ENCODE data around the gene SRSF4.

SRSF4 gene

GRCh38 chr1:29213055-29213454 is 31.4 kb upstream of the SRSF4 start:
- Histone ChIP-seq H3K9ac (ENCODE audit: low read length) (no peak overlapping the region), H3K27me3 (ENCODE audit: control insufficient read depth, insufficient read depth, low read length) (no peaks in the 10 kb centered on the region), H3K4me3 (ENCODE audit: low read length) (no peak overlapping the region), H3K4me1 (ENCODE audit: control insufficient read depth, insufficient read depth, low read length) (no peaks in the 10 kb centered on the region), H3K36me3 (ENCODE audit: control insufficient read depth, insufficient read depth, low read length) (peaks cover 3% of the 10 kb centered on the region), H3K27ac (ENCODE audit: low read depth, low read length) (no peak overlapping the region)

- no peak overlapping the region for H3K27ac ChIP-seq (ENCODE audit: low read depth, low read length)
- no peak overlapping the region for H3K4me3 ChIP-seq (ENCODE audit: low read length)
- H3K4me1 ChIP-seq (ENCODE audit: control insufficient read depth, insufficient read depth, low read length), result no peaks in the 10 kb centered on the region
- peaks cover 4% of the 10 kb centered on the region for H3K36me3 ChIP-seq (ENCODE audit: control insufficient read depth, insufficient read depth, low read length)
- no peaks in the 10 kb centered on the region for H3K27me3 ChIP-seq (ENCODE audit: control insufficient read depth, insufficient read depth, low read length)
- H3K9ac ChIP-seq (ENCODE audit: low read length), result no peak overlapping the region
These were observed 29.7 kb upstream of the SRSF4 start for GRCh38 chr1:29211086-29212030.

DNA sequence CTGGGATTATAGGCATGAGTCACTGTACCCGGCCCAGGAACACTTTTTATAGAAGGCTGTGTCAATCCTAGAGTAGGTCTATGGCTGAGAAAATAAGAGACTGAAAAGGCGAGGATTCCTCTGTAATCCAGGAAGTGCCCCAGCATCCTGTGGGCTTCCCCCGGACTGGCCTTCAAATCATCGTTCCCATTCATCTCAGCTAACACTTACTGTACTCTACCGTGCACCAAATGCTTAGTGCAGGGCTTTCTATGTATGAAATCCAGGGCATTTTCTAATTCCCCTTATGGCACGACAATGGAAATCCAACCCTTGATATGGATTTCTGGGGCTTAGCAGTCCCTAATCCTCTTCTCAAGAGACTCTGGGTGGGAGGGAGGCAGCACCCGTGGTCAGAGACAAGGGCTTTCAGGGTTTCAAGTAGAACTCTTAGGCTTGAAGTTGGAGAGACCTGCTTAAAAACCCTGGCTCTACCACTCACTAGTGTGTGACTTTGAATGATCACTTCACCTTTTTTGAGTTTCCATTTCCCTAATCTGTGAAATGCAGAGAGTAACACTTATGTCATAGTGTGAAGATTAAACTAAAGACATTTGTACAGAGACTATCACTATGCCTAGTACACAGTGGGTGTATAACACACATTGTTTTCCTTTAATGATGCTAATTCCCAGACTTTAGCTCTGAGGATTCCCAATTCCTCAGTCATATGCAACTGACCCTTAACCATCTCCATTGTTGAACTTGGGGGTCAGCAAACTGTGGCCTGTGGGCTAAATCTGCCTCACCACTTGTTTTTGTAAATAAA is 28.8 kb upstream of the SRSF4 start:
- H3K4me3 ChIP-seq (ENCODE audit: low read length), result no peak overlapping the region
- H3K4me1 ChIP-seq (ENCODE audit: control insufficient read depth, insufficient read depth, low read length), result no peaks in the 10 kb centered on the region
- no peak overlapping the region for H3K27ac ChIP-seq (ENCODE audit: low read depth, low read length)
- H3K27me3 ChIP-seq (ENCODE audit: control insufficient read depth, insufficient read depth, low read length), result no peaks in the 10 kb centered on the region
- peaks cover 5% of the 10 kb centered on the region for H3K36me3 ChIP-seq (ENCODE audit: control insufficient read depth, insufficient read depth, low read length)
- H3K9ac ChIP-seq (ENCODE audit: low read length), result no peak overlapping the region

- Histone ChIP-seq H3K36me3 (ENCODE audit: control insufficient read depth, insufficient read depth, low read length) (peaks cover 5% of the 10 kb centered on the region), H3K27ac (ENCODE audit: low read depth, low read length) (no peak overlapping the region), H3K4me3 (ENCODE audit: low read length) (no peak overlapping the region), H3K9ac (ENCODE audit: low read length) (no peak overlapping the region), H3K4me1 (ENCODE audit: control insufficient read depth, insufficient read depth, low read length) (no peaks in the 10 kb centered on the region), H3K27me3 (ENCODE audit: control insufficient read depth, insufficient read depth, low read length) (no peaks in the 10 kb centered on the region)
These were observed 27.5 kb upstream of the SRSF4 start for GRCh38 chr1:29209173-29209572.

- Histone ChIP-seq H3K4me1 (ENCODE audit: control insufficient read depth, insufficient read depth, low read length) (no peaks in the 10 kb centered on the region), H3K4me3 (ENCODE audit: low read length) (no peak overlapping the region), H3K9ac (ENCODE audit: low read length) (no peak overlapping the region), H3K27ac (ENCODE audit: low read depth, low read length) (no peak overlapping the region), H3K27me3 (ENCODE audit: control insufficient read depth, insufficient read depth, low read length) (no peaks in the 10 kb centered on the region), H3K36me3 (ENCODE audit: control insufficient read depth, insufficient read depth, low read length) (peaks cover 5% of the 10 kb centered on the region)
These were observed 26.7 kb upstream of the SRSF4 start for GRCh38 chr1:29208442-29208841.

- Histone ChIP-seq H3K9ac (ENCODE audit: low read length) (no peak overlapping the region), H3K27me3 (ENCODE audit: control insufficient read depth, insufficient read depth, low read length) (no peaks in the 10 kb centered on the region), H3K4me3 (ENCODE audit: low read length) (no peak overlapping the region), H3K36me3 (ENCODE audit: control insufficient read depth, insufficient read depth, low read length) (peaks cover 5% of the 10 kb centered on the region), H3K27ac (ENCODE audit: low read depth, low read length) (peak overlapping the region; percentile 92), H3K4me1 (ENCODE audit: control insufficient read depth, insufficient read depth, low read length) (peaks cover 10% of the 10 kb centered on the region)
These were observed 21.1 kb upstream of the SRSF4 start for GRCh38 chr1:29202584-29203340.

GRCh38 chr1:29202053-29202452 is 20.4 kb upstream of the SRSF4 start:
- Histone ChIP-seq H3K4me3 (ENCODE audit: low read length) (no peak overlapping the region), H3K27ac (ENCODE audit: low read depth, low read length) (peak overlapping the region; percentile 92), H3K27me3 (ENCODE audit: control insufficient read depth, insufficient read depth, low read length) (no peaks in the 10 kb centered on the region), H3K4me1 (ENCODE audit: control insufficient read depth, insufficient read depth, low read length) (peaks cover 16% of the 10 kb centered on the region), H3K36me3 (ENCODE audit: control insufficient read depth, insufficient read depth, low read length) (peaks cover 5% of the 10 kb centered on the region), H3K9ac (ENCODE audit: low read length) (no peak overlapping the region)

GRCh38 chr1:29201595-29202051 is 19.9 kb upstream of the SRSF4 start:
- Histone ChIP-seq H3K36me3 (ENCODE audit: control insufficient read depth, insufficient read depth, low read length) (peaks cover 5% of the 10 kb centered on the region), H3K9ac (ENCODE audit: low read length) (no peak overlapping the region), H3K4me1 (ENCODE audit: control insufficient read depth, insufficient read depth, low read length) (peaks cover 17% of the 10 kb centered on the region), H3K27ac (ENCODE audit: low read depth, low read length) (no peak overlapping the region), H3K4me3 (ENCODE audit: low read length) (no peak overlapping the region), H3K27me3 (ENCODE audit: control insufficient read depth, insufficient read depth, low read length) (no peaks in the 10 kb centered on the region)

DNA sequence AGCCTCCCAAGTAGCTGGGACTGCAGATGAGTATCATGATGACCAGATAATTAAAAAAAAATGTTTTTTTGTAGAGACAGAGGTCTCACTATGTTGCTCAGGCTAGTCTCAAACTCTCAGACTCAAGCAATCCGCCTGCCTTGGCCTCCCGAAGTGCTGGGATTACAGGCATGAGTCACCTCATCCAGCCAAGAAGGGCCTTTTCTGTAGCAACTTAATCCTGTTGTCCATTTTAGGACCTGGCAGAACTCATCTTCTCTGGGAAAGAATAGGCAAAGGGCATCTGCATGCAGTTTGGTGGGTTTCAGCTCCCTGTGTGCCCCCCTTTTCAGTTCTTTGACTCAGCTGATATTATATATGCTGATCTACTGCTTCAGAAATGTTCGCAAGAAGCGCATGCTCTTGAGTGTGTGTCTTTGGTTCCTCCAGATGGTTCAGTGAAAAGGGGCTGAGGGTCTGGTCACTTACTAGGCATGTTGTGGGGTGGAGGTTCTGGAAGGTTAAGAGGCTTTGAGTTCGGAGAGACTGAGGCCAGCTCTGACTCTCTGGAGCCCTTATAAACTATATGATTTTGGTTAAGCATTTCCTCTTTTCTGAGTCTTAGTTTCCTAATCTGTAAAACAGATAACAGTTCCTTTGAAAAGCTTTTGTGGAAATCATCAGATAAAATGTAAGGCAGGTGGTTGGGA is 19.4 kb upstream of the SRSF4 start:
- no peak overlapping the region for H3K27ac ChIP-seq (ENCODE audit: low read depth, low read length)
- H3K4me3 ChIP-seq (ENCODE audit: low read length), result no peak overlapping the region
- peaks cover 17% of the 10 kb centered on the region for H3K4me1 ChIP-seq (ENCODE audit: control insufficient read depth, insufficient read depth, low read length)
- no peak overlapping the region for H3K9ac ChIP-seq (ENCODE audit: low read length)
- H3K27me3 ChIP-seq (ENCODE audit: control insufficient read depth, insufficient read depth, low read length), result no peaks in the 10 kb centered on the region
- peaks cover 1% of the 10 kb centered on the region for H3K36me3 ChIP-seq (ENCODE audit: control insufficient read depth, insufficient read depth, low read length)

DNA sequence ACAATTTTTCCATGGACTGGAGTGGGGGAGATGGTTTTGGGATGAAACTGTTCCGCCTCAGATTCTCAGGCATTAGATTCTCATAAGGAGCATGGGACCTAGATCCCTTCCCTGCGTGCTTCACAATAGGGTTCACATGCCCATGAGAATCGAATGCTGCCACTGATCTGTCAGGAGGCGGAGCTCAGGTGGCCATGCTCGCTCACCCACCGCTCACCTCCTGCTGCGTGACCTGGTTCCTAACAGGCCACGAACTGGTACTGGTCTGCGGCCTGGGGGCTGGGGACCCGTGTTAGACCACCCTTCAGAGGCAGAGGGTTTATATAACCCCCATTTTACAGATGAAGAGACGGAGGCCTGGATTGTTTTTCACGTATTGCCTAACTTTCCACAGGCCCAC is 16.3 kb upstream of the SRSF4 start:
- Histone ChIP-seq H3K9ac (ENCODE audit: low read length) (no peak overlapping the region), H3K27ac (ENCODE audit: low read depth, low read length) (no peak overlapping the region), H3K36me3 (ENCODE audit: control insufficient read depth, insufficient read depth, low read length) (no peaks in the 10 kb centered on the region), H3K4me3 (ENCODE audit: low read length) (no peak overlapping the region), H3K4me1 (ENCODE audit: control insufficient read depth, insufficient read depth, low read length) (peaks cover 17% of the 10 kb centered on the region), H3K27me3 (ENCODE audit: control insufficient read depth, insufficient read depth, low read length) (no peaks in the 10 kb centered on the region)

GRCh38 chr1:29197590-29197924 is 15.9 kb upstream of the SRSF4 start:
- H3K36me3 ChIP-seq (ENCODE audit: control insufficient read depth, insufficient read depth, low read length), result no peaks in the 10 kb centered on the region
- H3K4me3 ChIP-seq (ENCODE audit: low read length), result no peak overlapping the region
- peaks cover 15% of the 10 kb centered on the region for H3K4me1 ChIP-seq (ENCODE audit: control insufficient read depth, insufficient read depth, low read length)
- no peaks in the 10 kb centered on the region for H3K27me3 ChIP-seq (ENCODE audit: control insufficient read depth, insufficient read depth, low read length)
- H3K27ac ChIP-seq (ENCODE audit: low read depth, low read length), result no peak overlapping the region
- H3K9ac ChIP-seq (ENCODE audit: low read length), result no peak overlapping the region
